ENCODE results near the gene C19orf47. TPM values are rescaled to one million over a fixed set of nuclear protein-coding genes. Genes with fewer than 3 reads are reported as not detected.

C19orf47 gene
- total and polyA plus RNA-seq, 10 donors = 8.2 to 21.9 (median 13.0) TPM

GRCh38 chr19:40326201-40326600 is 22.0 kb downstream of the C19orf47 start:
- no peak overlapping the region for H3K4me3 ChIP-seq
- peaks cover 0 to 100% (median 90%) of the 10 kb centered on the region in 6 donors for H3K36me3 ChIP-seq
- peaks cover 0 to 4% (median 0%) of the 10 kb centered on the region in 6 donors for H3K4me1 ChIP-seq
- 88 to 94% (median 90%) methylated on average over 13 to 14 of the region's 14 CpGs for WGBS, 5 donors
- no peak overlapping the region for H3K27ac ChIP-seq
- TF ChIP-seq POLR2AphosphoS5 (IDR thresholded peaks at IDR 0.05) (no peak), POLR2A (IDR thresholded peaks at IDR 0.05) (no peak)
- TF ChIP-seq, protein P1, sequence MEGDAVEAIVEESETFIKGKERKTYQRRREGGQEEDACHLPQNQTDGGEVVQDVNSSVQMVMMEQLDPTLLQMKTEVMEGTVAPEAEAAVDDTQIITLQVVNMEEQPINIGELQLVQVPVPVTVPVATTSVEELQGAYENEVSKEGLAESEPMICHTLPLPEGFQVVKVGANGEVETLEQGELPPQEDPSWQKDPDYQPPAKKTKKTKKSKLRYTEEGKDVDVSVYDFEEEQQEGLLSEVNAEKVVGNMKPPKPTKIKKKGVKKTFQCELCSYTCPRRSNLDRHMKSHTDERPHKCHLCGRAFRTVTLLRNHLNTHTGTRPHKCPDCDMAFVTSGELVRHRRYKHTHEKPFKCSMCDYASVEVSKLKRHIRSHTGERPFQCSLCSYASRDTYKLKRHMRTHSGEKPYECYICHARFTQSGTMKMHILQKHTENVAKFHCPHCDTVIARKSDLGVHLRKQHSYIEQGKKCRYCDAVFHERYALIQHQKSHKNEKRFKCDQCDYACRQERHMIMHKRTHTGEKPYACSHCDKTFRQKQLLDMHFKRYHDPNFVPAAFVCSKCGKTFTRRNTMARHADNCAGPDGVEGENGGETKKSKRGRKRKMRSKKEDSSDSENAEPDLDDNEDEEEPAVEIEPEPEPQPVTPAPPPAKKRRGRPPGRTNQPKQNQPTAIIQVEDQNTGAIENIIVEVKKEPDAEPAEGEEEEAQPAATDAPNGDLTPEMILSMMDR (IDR thresholded peaks at IDR 0.05 in 8 of 11, conservative IDR thresholded peaks at IDR 0.05 in 3 of 11) = no peak
- H3K27me3 ChIP-seq (replicated peaks in 1 of 7) = no peaks in the 10 kb centered on the region
- no peak for DNase-seq
- H3K9me3 ChIP-seq = no peaks in the 10 kb centered on the region
- intact Hi-C loops (cut with DNase I; ENCODE audit: low total_unique reads) = no loop called here

- intact Hi-C loops (cut with DNase I; ENCODE audit: low total_unique reads) = no loop called here
- 95 to 96% (median 95%) methylated on average over 12 to 13 of the region's 13 CpGs for WGBS, 5 donors
Measured at GRCh38 chr19:40323705-40324104, 24.5 kb downstream of the C19orf47 start.

DNA sequence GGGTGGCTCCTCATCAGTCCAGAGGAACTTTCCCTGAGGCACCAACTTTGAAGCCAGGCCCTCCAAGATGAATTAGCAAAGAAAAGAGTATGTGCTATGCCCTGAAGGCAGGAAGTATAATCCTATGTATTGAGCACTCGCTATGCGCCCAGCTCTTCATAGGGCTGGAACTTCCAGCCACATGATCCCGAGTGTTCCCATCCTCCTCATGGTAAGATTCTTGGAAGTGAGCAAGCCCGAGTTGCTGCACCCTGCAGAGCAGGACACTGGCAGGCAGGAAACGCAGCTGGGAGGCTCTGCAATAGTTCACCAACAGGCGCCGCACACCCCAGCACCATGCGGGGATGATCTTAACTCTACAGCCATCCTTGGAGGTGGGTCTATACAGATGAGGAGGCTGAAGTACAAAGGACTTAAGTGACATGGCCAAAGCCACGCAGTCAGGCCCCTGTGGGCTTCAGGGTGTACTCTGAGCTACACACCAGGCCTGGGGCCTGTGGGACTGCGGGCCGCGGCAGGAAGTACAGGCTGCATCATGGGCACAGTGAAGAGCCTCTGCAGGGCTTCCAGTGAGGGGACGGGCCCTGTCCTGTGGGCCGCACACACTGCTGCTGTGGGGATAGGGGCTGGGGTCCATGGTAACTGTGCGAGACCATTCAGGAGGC is 25.1 kb downstream of the C19orf47 start:
- Histone ChIP-seq H3K36me3 (peaks cover 0 to 100% (median 81%) of the 10 kb centered on the region in 6 donors), H3K27me3 (replicated peaks in 1 of 7) (no peaks in the 10 kb centered on the region), H3K27ac (no peak overlapping the region), H3K4me1 (peaks cover 0 to 4% (median 0%) of the 10 kb centered on the region in 6 donors), H3K4me3 (no peak overlapping the region), H3K9me3 (no peaks in the 10 kb centered on the region)
- DNase-seq = no peak
- intact Hi-C loops (cut with DNase I; ENCODE audit: low total_unique reads) = no loop called here
- 92 to 97% (median 95%) methylated on average over 11 to 15 of the region's 15 CpGs for WGBS, 5 donors
- TF ChIP-seq POLR2A (IDR thresholded peaks at IDR 0.05) = no peak
- TF ChIP-seq, protein P1 (IDR thresholded peaks at IDR 0.05 in 8 of 11, conservative IDR thresholded peaks at IDR 0.05 in 3 of 11) = no peak
- TF ChIP-seq POLR2AphosphoS5 (IDR thresholded peaks at IDR 0.05) = no peak

More at GRCh38 chr19:40323705-40324104, 24.5 kb downstream of the C19orf47 start:
- Histone ChIP-seq H3K27me3 (replicated peaks in 1 of 7) (no peaks in the 10 kb centered on the region), H3K9me3 (no peaks in the 10 kb centered on the region), H3K4me3 (no peak overlapping the region), H3K4me1 (peaks cover 0 to 4% (median 0%) of the 10 kb centered on the region in 6 donors), H3K27ac (no peak overlapping the region), H3K36me3 (peaks cover 0 to 100% (median 83%) of the 10 kb centered on the region in 6 donors)
- TF ChIP-seq, protein P1 (IDR thresholded peaks at IDR 0.05 in 8 of 11, conservative IDR thresholded peaks at IDR 0.05 in 3 of 11) = no peak
- no peak for TF ChIP-seq POLR2AphosphoS5 (IDR thresholded peaks at IDR 0.05)
- TF ChIP-seq POLR2A (IDR thresholded peaks at IDR 0.05) = no peak
- DNase-seq = no peak

DNA sequence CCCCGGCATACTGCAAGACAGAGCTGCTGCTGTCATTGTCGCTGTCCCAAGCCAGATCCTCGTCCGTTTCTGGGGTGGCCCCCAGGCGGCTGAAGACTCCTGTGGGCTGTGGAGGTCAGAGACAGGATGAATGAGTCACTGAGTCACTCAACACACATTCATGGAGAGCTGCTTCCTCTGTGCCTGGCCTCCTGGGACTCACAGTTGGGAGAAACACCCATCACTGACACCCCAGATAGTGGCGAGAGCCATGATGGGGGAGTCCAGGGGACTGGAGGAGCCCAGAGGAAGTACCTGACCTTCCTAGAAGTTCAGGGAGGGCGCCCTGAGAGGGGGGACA is 26.0 kb downstream of the C19orf47 start:
- DNase-seq = no peak
- H3K27ac ChIP-seq = peak overlapping the region in 2 of 8 donors; percentile 17 to 18
- H3K4me3 ChIP-seq = no peak overlapping the region
- 77 to 92% (median 91%) methylated on average over 4 to 7 of the region's 7 CpGs for WGBS, 5 donors
- H3K36me3 ChIP-seq = peaks cover 0 to 100% (median 73%) of the 10 kb centered on the region in 6 donors
- no peaks in the 10 kb centered on the region for H3K27me3 ChIP-seq (replicated peaks in 1 of 7)
- intact Hi-C loops (cut with DNase I; ENCODE audit: low total_unique reads) = no loop called here
- H3K4me1 ChIP-seq = peaks cover 0 to 4% (median 0%) of the 10 kb centered on the region in 6 donors
- H3K9me3 ChIP-seq = no peaks in the 10 kb centered on the region
- TF ChIP-seq POLR2AphosphoS5 (IDR thresholded peaks at IDR 0.05) (no peak), POLR2A (IDR thresholded peaks at IDR 0.05) (no peak)
- TF ChIP-seq, protein P1 (IDR thresholded peaks at IDR 0.05 in 8 of 11, conservative IDR thresholded peaks at IDR 0.05 in 3 of 11) = no peak
